IPS-18c (cell line): ENCODE data around the gene DOK7.

Source experiments
- H3K4me3 ChIP-seq: 2 replicates; pipeline ENCODE4 v1.7.0; 2013; ENCODE audit warnings: low read depth, mild to moderate bottlenecking, low read length, moderate library complexity; ENCODE audit not compliant: insufficient read depth
- H3K9me3 ChIP-seq: one replicate; pipeline ENCODE4 v1.6.1; 2013; ENCODE audit warnings: mild to moderate bottlenecking, low read length, moderate library complexity; ENCODE audit not compliant: control insufficient read depth, insufficient read depth

DOK7 gene

GRCh38 chr4:3462790-3463415 is at the start of gene DOK7:
Gene DOK7 (plus strand): TSS chr4:3463306. CDS start chr4:3463376, 70 bp downstream.
- Histone ChIP-seq H3K9me3 (no peaks in the 10 kb centered on the region), H3K4me3 (no peak within 1 kb of the TSS; the same call in 1 of the 2 replicates)

DNA sequence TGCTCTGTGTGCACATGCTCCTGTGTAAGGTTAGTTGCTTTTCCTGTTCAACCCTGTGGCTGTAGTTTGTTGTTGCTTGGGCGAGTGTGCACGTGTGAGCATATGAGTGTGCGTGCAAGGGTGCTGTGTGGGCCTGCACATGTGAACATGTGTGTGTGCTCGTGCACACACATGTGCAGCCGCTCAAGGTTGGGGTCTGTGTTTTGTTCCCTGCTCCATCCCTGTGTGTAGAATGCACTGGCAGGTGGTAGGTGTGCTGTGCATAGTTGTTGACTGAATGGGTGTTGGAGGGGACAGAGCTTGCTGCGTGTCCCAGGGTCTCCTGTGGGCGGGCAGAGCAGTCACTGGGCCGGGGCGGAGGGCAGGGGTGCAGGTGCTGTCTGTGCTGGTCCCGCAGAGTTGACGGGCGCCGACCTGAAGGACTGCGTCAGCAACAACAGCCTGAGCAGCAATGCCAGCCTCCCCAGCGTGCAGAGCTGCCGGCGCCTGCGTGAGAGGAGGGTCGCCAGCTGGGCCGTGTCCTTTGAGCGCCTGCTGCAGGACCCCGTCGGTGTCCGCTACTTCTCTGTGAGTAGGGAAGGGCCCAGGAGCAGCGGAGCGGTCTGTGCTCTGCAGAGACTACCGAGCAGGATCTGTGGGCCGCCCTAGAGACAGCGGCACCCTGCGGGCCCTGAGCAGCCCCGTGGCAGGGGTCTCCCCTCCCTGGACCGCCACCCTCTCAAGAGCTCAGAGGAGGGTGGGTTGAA is 49.3 kb upstream of the DOK7 start:
- H3K9me3 ChIP-seq = no peaks in the 10 kb centered on the region
- H3K4me3 ChIP-seq = no peak overlapping the region

DNA sequence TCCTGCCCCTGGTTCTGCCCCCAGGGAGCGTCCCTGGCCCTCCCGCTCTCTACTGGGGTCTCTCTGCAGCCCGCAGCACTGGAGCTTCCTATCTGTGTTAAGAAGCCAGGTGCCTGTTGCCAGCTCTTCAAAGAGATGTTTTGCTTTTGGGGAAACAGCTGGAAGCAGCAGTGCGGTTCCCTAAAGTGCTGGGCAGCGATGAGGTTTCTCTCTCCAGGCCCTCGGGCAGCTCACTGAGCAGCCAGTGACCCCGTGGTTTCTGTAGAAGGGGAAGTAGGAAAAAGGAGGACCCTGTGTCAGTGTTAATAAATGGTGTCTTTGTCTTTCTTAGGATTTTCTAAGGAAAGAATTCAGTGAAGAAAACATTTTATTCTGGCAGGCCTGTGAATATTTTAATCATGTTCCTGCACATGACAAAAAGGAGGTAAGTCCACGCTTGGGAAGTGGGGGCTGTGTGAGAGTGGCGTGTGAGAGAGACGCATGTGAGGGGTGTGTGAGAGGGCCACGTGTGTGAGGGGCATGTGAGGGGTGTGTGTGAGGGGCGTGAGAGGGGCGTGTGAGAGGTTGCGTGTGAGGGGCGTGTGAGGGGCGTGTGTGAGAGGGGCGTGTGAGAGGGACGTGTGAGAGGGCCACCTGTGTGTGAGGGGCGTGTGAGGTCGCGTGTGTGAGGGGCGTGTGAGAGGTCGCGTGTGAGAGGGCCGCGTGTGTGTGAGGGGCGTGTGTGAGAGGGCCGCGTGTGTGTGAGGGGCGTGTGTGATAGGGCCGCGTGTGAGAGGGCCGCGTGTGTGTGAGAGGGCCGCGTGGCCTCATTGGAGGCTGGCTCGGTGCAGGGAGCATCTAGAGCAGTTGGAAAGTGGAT is 48.5 kb upstream of the DOK7 start:
- no peaks in the 10 kb centered on the region for H3K9me3 ChIP-seq
- H3K4me3 ChIP-seq = no peak overlapping the region

- no peaks in the 10 kb centered on the region for H3K9me3 ChIP-seq
- H3K4me3 ChIP-seq = no peak overlapping the region
Observed at GRCh38 chr4:3415471-3416141, 47.5 kb upstream of the DOK7 start.

- Histone ChIP-seq H3K9me3 (no peaks in the 10 kb centered on the region), H3K4me3 (no peak overlapping the region)
Observed at GRCh38 chr4:3416270-3416669, 46.8 kb upstream of the DOK7 start.

GRCh38 chr4:3416821-3417221 is 46.3 kb upstream of the DOK7 start:
- no peaks in the 10 kb centered on the region for H3K9me3 ChIP-seq
- no peak overlapping the region for H3K4me3 ChIP-seq

GRCh38 chr4:3417448-3417847 is 45.7 kb upstream of the DOK7 start:
- Histone ChIP-seq H3K4me3 (no peak overlapping the region), H3K9me3 (no peaks in the 10 kb centered on the region)

DNA sequence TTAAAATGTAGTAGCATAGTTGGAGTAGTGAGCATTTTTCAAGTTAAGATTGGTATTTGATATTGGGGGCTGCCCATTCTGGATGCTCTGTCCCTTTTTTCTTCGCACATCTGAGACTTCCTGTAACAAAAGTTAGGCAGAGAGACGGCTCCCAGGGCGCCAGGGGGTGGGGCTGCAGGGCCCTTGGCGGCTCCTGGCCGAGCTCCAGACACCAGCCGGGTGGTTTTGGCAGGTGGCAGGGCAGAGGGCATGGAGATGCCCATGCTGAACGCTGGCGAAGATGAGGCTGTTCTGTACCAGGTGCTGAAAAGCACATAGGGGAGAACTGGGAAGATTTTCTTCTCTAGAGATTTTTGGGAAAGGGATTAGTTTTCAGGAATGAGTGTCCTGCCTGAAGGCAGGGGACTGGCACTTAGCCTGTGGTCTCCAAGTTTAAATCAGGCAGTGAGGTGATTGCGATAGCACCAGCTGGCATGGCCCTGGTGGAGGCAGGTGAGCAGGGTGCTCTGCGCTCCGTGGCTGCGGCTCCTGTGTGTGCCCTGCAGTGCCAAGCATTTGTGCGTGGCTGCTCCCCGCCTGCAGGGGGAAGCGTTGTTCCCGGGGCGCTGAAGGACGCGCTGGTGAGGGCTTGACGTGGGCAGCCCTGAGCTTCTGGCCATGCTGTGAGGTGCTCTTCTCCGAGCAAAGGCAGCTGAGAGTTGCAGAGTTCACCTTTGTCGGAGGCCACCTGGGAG is 44.9 kb upstream of the DOK7 start:
- no peak overlapping the region for H3K4me3 ChIP-seq
- H3K9me3 ChIP-seq = no peaks in the 10 kb centered on the region

GRCh38 chr4:3419836-3420605 is 43.1 kb upstream of the DOK7 start:
- Histone ChIP-seq H3K9me3 (no peaks in the 10 kb centered on the region), H3K4me3 (no peak overlapping the region)

- Histone ChIP-seq H3K9me3 (no peaks in the 10 kb centered on the region), H3K4me3 (no peak overlapping the region)
Observed at GRCh38 chr4:3420606-3420955, 42.5 kb upstream of the DOK7 start.

DNA sequence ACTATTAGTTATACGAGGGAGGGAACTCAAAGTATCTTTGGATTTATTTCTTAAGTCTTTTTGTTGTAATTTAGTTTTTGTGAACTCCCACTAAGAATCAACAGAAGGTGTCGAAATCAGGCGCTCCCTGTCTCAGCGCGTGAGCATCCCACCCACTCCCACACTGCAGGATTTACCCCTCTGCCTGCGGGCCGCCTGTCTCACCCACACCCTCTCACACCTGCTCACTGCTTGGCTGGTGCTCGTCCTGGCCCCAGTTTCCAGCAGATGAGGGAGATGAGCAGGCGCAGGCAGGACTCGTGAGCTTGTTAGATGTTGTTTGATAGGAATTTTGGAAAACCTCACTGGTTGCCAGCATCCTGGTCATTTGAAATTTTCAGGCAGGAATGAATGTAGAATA is 42.1 kb upstream of the DOK7 start:
- H3K4me3 ChIP-seq = no peak overlapping the region

DNA sequence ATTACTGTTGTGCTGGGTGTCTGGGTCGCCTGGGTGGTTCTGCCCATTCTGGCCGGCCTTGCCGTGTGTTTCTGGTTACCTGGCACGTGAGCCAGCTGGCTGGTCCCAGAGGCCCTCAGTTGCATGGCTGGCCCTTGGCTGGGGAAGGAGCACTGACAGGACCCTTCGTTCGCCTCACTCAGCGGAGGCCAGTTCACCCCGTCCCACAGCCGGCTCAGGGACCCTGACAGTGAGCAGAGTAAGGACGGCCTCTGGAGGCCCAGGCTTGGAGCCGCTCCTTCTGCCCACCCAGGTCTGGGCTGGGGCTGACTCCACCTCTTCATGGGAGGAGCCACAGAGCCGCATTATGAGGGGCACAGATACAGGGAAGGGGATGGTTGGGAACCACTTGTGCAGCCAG is 41.6 kb upstream of the DOK7 start:
- no peak overlapping the region for H3K4me3 ChIP-seq
- H3K9me3 ChIP-seq = no peaks in the 10 kb centered on the region

More for the DNA sequence above, 42.1 kb upstream of the DOK7 start:
- no peaks in the 10 kb centered on the region for H3K9me3 ChIP-seq

DNA sequence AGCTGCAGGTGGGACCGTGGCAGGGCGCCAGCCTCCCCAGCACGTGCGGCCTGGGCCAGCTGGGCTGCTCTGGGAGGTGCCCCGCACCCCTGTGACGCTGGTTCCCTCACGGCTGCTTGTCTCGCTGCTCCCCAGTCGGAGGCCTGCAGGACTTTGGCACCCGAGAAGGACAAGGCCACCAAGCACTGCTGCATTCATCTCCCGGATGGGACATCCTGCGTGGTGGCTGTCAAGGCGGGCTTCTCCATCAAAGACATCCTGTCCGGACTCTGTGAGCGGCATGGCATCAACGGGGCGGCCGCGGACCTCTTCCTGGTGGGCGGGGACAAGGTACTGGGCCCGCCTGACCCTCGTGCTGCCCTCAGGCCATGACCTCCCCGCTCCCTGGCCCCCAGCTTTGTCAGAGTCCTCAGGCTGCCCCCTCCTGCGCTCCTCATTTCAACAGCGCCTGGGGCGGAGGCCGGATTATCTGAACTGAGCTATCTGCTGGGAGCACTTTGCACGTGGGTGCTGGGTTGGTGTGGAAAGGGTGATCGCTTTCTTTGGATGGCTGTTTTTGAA is 40.8 kb upstream of the DOK7 start:
- Histone ChIP-seq H3K4me3 (no peak overlapping the region), H3K9me3 (no peaks in the 10 kb centered on the region)

- no peak overlapping the region for H3K4me3 ChIP-seq
- H3K9me3 ChIP-seq = no peaks in the 10 kb centered on the region
Observed at GRCh38 chr4:3422808-3423297, 40.3 kb upstream of the DOK7 start.

DNA sequence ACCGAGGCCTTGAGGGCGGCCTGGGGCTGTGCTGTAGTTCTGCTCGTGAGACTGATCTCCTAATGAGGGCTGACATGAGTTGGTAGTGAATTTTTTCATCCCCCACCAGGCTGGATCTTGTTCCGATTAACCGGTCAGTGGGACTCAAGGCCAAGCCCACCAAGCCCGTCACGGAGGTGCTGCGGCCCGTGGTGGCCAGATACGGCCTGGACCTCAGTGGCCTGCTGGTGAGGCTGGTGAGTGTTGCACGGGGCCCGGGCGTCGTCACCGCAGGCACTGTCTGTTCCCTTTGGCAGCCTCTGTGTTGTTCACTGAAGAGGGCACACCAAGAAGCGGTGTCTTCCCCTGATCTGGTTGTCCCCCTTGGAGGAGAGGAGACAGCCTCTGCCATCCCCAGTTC is 39.7 kb upstream of the DOK7 start:
- H3K4me3 ChIP-seq = no peak overlapping the region

DNA sequence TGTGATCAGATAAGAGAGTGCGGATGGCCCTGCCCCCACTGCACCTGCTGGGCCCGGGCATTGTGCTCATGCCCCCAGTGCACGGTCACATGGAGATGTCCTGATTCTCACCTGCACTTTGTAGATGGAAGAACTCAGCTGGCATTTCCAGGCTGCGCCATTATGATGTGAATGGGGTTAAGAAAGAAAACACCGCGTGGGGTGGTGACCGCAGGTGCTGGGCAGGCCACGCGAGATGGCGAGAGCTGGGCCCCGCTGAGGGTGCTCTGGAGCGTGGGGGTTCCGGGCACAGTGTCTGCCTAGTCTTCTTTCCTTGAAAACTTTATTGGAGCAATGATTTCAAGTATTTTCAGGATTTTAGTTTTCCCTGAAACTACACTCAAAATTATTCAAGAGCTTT is 39.2 kb upstream of the DOK7 start:
- no peaks in the 10 kb centered on the region for H3K9me3 ChIP-seq
- H3K4me3 ChIP-seq = no peak overlapping the region; the same call in 1 of the 2 replicates

More for the DNA sequence above, 39.7 kb upstream of the DOK7 start:
- H3K9me3 ChIP-seq = no peaks in the 10 kb centered on the region
